Measurements from ENCODE around the gene TYRP1.

The TYRP1 gene

GRCh38 chr9:12732971-12733370 is 39.8 kb downstream of the TYRP1 start:
- TF ChIP-seq CTCF (IDR thresholded peaks at IDR 0.05; ENCODE audit: low read depth, low read length) (no peak), EZH2phosphoT487 (IDR thresholded peaks at IDR 0.05; ENCODE audit: low read depth) (no peak)
- H3K9ac ChIP-seq (ENCODE audit: low read length), result no peak overlapping the region
- no peaks in the 10 kb centered on the region for H3K79me2 ChIP-seq (ENCODE audit: low read length)
- H3K36me3 ChIP-seq (replicated peaks; ENCODE audit: low read depth, low read length), result no peaks in the 10 kb centered on the region
- peaks cover 9% of the 10 kb centered on the region for H3K4me1 ChIP-seq (ENCODE audit: low read length)
- H3K9me3 ChIP-seq (ENCODE audit: insufficient read depth, low read length), result no peaks in the 10 kb centered on the region
- no peak overlapping the region for H2AFZ ChIP-seq (ENCODE audit: low read depth, low read length)
- H3K27me3 ChIP-seq (ENCODE audit: low read depth, low read length), result no peaks in the 10 kb centered on the region
- no peak overlapping the region for H3K4me3 ChIP-seq (ENCODE audit: low read length)
- no peak overlapping the region for H3K4me2 ChIP-seq (ENCODE audit: low read length)
- H3K27ac ChIP-seq (ENCODE audit: low read length), result no peak overlapping the region
- H4K20me1 ChIP-seq (ENCODE audit: insufficient read depth, low read length), result no peaks in the 10 kb centered on the region

- no peak for TF ChIP-seq EZH2phosphoT487 (IDR thresholded peaks at IDR 0.05; ENCODE audit: low read depth)
- TF ChIP-seq CTCF (IDR thresholded peaks at IDR 0.05; ENCODE audit: low read depth, low read length), result no peak
- H3K4me2 ChIP-seq (ENCODE audit: low read length), result 0 out of 2 replicates have a peak overlapping the region, but pooled peaks have one; percentile 15
- no peak overlapping the region for H3K27ac ChIP-seq (ENCODE audit: low read length)
- no peaks in the 10 kb centered on the region for H3K79me2 ChIP-seq (ENCODE audit: low read length)
- H2AFZ ChIP-seq (ENCODE audit: low read depth, low read length), result peak overlapping the region; percentile 15; the same call in 1 of the 2 replicates
- H3K27me3 ChIP-seq (ENCODE audit: low read depth, low read length), result no peaks in the 10 kb centered on the region
- no peak overlapping the region for H3K9ac ChIP-seq (ENCODE audit: low read length)
- no peaks in the 10 kb centered on the region for H4K20me1 ChIP-seq (ENCODE audit: insufficient read depth, low read length)
- H3K4me3 ChIP-seq (ENCODE audit: low read length), result no peak overlapping the region
- no peaks in the 10 kb centered on the region for H3K36me3 ChIP-seq (replicated peaks; ENCODE audit: low read depth, low read length)
- H3K4me1 ChIP-seq (ENCODE audit: low read length), result peaks cover 9% of the 10 kb centered on the region
- no peaks in the 10 kb centered on the region for H3K9me3 ChIP-seq (ENCODE audit: insufficient read depth, low read length)
Measured at GRCh38 chr9:12735665-12736064, 42.5 kb downstream of the TYRP1 start.

- Histone ChIP-seq H3K4me3 (ENCODE audit: low read length) (no peak overlapping the region), H3K27me3 (ENCODE audit: low read depth, low read length) (no peaks in the 10 kb centered on the region), H4K20me1 (ENCODE audit: insufficient read depth, low read length) (no peaks in the 10 kb centered on the region), H3K36me3 (replicated peaks; ENCODE audit: low read depth, low read length) (no peaks in the 10 kb centered on the region), H3K4me1 (ENCODE audit: low read length) (peaks cover 9% of the 10 kb centered on the region), H3K9ac (ENCODE audit: low read length) (no peak overlapping the region), H3K79me2 (ENCODE audit: low read length) (no peaks in the 10 kb centered on the region), H3K9me3 (ENCODE audit: insufficient read depth, low read length) (no peaks in the 10 kb centered on the region), H3K4me2 (ENCODE audit: low read length) (no peak overlapping the region), H2AFZ (ENCODE audit: low read depth, low read length) (no peak overlapping the region), H3K27ac (ENCODE audit: low read length) (no peak overlapping the region)
- TF ChIP-seq CTCF (IDR thresholded peaks at IDR 0.05; ENCODE audit: low read depth, low read length), result no peak
- no peak for TF ChIP-seq EZH2phosphoT487 (IDR thresholded peaks at IDR 0.05; ENCODE audit: low read depth)
Measured at GRCh38 chr9:12737871-12738270, 44.7 kb downstream of the TYRP1 start.

GRCh38 chr9:12739014-12739652 is 45.9 kb downstream of the TYRP1 start:
- TF ChIP-seq CTCF (IDR thresholded peaks at IDR 0.05; ENCODE audit: low read depth, low read length), result no peak
- TF ChIP-seq EZH2phosphoT487 (IDR thresholded peaks at IDR 0.05; ENCODE audit: low read depth), result no peak
- Histone ChIP-seq H3K79me2 (ENCODE audit: low read length) (no peaks in the 10 kb centered on the region), H4K20me1 (ENCODE audit: insufficient read depth, low read length) (no peaks in the 10 kb centered on the region), H3K27ac (ENCODE audit: low read length) (no peak overlapping the region), H2AFZ (ENCODE audit: low read depth, low read length) (no peak overlapping the region), H3K27me3 (ENCODE audit: low read depth, low read length) (no peaks in the 10 kb centered on the region), H3K4me3 (ENCODE audit: low read length) (no peak overlapping the region), H3K9me3 (ENCODE audit: insufficient read depth, low read length) (no peaks in the 10 kb centered on the region), H3K4me2 (ENCODE audit: low read length) (no peak overlapping the region), H3K4me1 (ENCODE audit: low read length) (peaks cover 9% of the 10 kb centered on the region), H3K36me3 (replicated peaks; ENCODE audit: low read depth, low read length) (no peaks in the 10 kb centered on the region), H3K9ac (ENCODE audit: low read length) (no peak overlapping the region)

Measured in OCI-LY3 (cell line).